ENCODE data around the gene XYLB.
"Not testable (repeated sequence)": the region's sequence is repeated elsewhere in the genome, so short reads cannot be mapped to it uniquely, and the experiment has no call there.

The XYLB gene

DNA sequence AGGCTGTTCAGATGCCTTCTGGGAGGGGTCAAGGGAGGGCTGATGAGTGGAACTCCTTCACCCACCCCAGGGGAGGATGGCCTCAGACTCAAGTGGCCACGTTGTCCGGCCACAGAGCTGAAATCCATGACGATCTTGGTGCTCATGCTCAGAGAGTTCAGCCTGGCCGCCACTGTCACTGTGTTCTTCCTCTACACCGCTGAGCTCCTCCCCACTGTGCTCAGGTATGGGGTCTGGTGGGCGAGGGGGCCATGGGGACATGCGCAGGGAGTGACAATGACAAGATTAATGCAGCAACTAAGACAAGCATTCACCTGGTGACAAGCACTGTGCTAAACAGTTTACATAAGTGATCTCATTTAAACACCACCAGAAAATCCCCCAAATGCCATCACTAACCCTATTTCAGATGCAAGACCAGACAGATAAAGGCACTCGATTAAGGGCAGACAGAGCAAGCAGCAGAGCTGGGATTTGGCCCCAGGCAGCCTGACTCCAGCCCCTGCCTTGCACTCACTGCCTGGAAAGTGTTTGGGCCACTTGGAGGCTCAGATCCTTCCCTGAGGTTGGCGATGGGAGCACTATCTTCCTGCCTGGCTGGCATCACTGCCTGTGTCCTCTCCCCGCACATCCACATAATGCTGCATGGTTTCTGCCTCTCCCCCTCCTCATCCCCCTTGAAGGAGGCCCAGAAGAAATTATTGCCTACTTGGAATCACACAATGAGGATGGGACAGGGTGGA is 30.9 kb upstream of the XYLB start:
- ATAC-seq (ENCODE audit: low read depth) (no peak; the same call in 2 of the 3 replicates), DNase-seq (ENCODE audit: low spot score) (no peak)
- Histone ChIP-seq H3K36me3 (ENCODE audit: low read depth) (no peaks in the 10 kb centered on the region), H3K9me3 (ENCODE audit: severe bottlenecking) (no peaks in the 10 kb centered on the region), H3K27me3 (ENCODE audit: insufficient read depth, poor library complexity, severe bottlenecking) (no peaks in the 10 kb centered on the region), H3K4me1 (ENCODE audit: insufficient read depth, poor library complexity, severe bottlenecking) (no peaks in the 10 kb centered on the region), H3K4me3 (ENCODE audit: severe bottlenecking) (no peak overlapping the region), H3K27ac (ENCODE audit: poor library complexity, severe bottlenecking) (no peak overlapping the region)
- TF ChIP-seq, protein P1, sequence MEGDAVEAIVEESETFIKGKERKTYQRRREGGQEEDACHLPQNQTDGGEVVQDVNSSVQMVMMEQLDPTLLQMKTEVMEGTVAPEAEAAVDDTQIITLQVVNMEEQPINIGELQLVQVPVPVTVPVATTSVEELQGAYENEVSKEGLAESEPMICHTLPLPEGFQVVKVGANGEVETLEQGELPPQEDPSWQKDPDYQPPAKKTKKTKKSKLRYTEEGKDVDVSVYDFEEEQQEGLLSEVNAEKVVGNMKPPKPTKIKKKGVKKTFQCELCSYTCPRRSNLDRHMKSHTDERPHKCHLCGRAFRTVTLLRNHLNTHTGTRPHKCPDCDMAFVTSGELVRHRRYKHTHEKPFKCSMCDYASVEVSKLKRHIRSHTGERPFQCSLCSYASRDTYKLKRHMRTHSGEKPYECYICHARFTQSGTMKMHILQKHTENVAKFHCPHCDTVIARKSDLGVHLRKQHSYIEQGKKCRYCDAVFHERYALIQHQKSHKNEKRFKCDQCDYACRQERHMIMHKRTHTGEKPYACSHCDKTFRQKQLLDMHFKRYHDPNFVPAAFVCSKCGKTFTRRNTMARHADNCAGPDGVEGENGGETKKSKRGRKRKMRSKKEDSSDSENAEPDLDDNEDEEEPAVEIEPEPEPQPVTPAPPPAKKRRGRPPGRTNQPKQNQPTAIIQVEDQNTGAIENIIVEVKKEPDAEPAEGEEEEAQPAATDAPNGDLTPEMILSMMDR (IDR thresholded peaks at IDR 0.05; ENCODE audit: poor library complexity, severe bottlenecking) = no peak

DNA sequence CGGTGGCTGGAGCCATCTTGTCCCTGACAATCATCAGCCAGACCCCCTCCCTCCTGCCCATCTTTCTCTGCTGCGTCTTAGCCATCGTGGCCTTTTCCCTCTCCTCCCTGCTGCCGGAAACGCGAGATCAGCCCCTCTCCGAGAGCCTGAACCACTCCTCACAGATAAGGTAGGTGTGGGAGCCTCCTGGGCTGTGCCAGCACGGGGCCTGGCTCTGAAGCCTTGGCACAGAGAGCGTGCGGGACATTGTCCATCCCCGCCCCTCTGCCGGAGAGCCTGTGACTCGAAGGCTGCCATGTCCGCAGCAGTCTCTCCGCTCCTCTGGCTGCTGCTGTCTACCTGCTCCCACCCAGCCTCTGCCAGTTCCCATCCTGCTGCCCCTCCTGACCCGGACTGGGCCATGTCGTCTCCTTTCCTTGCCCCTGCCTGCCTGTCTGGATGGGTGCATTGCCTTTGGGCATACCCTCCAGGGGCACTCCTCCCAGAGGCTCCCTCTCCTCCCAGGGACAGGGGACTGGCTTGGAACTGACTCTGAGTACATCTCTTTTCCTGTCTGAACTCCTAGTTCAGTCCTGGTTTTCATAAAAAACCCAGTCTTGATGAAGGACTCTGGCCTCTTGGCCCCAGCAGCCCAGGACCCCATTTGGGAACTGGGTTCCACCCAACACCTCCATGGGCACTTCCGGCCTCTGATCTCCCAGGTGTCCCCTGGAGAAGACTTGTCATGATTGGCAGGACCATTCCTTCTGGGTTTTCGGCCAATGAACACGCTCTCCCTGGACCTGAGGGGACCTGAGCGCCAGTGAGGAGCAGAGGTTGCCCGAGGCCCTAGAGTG is 30.0 kb upstream of the XYLB start:
- DNase-seq (ENCODE audit: low spot score) = no peak
- no peak overlapping the region for H3K4me3 ChIP-seq (ENCODE audit: severe bottlenecking)
- no peaks in the 10 kb centered on the region for H3K9me3 ChIP-seq (ENCODE audit: severe bottlenecking)
- no peaks in the 10 kb centered on the region for H3K27me3 ChIP-seq (ENCODE audit: insufficient read depth, poor library complexity, severe bottlenecking)
- H3K4me1 ChIP-seq (ENCODE audit: insufficient read depth, poor library complexity, severe bottlenecking) = no peaks in the 10 kb centered on the region
- H3K36me3 ChIP-seq (ENCODE audit: low read depth) = no peaks in the 10 kb centered on the region
- TF ChIP-seq, protein P1 (IDR thresholded peaks at IDR 0.05; ENCODE audit: poor library complexity, severe bottlenecking) = no peak
- ATAC-seq (ENCODE audit: low read depth) = no peak
- H3K27ac ChIP-seq (ENCODE audit: poor library complexity, severe bottlenecking) = no peak overlapping the region

DNA sequence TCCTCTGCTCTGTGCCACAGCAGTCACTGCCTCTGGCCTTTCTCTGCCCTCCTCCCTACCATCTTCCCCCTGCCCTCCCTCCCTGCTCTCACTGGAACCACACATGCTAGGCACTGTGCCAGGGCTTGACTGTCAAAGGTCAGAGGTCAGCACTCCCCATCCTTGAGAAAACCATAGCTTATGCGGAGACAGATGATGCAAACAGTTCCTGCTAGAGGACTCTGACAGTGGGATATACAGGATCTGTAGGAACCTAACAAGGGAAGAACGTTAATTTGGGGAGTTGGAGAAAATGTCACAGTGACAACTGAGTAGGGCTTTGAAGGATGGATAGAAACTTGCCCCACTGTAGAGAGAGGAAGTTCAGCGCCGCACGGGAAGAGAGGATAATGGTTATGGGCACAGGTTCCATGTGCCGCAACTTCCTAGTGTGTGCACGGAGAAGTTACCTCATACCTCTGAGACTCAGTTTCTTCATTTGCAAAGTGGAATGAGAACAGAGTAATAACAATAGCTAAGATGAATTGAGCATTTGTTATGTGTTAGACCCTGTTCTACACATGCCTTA is 29.3 kb upstream of the XYLB start:
- no peak for DNase-seq (ENCODE audit: low spot score)
- H3K27ac ChIP-seq (ENCODE audit: poor library complexity, severe bottlenecking) = no peak overlapping the region
- TF ChIP-seq, protein P1 (IDR thresholded peaks at IDR 0.05; ENCODE audit: poor library complexity, severe bottlenecking) = no peak

DNA sequence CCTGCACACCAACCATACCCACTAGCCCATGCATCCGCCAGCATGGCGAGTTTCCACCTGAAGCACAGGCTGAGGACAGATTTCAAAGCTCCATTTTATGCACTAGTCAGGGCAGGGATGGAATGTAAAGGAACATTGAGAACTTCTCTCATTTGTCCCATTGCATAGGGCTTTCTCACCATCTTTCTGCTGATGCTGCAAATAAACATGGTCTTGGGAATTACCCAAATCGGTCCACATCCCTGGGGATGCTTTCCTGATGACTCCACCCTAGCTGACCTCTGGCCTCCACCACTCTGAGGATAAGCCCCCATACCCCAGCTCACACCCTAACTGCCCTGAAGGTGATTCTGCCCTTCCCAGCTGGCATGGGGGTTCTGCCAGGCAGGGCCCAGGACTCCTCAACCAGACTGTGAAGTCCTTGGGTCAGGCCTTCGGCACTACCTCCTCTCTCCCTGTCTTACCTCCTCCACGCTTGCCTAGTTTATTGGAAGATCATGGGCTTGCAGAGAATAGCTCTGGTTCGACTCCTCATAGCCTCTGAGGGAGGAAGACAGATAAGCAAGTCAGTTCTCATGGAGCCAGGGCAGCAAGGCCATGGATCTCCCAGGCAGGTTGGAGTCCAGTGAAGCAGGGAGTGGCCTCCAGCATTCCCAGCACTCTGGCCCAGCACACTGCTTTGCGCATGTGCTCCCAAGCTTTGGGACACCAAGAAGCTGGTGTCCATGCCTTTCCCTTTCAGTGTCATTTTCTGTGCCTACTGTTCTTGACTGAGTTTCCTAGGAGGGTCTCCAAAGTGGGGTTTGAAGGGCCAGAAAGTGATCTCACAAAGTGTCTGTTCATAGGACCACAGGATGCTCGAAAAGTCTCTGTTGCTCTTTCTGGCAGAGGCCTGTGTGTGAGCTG is 27.6 kb upstream of the XYLB start:
- TF ChIP-seq, protein P1 (IDR thresholded peaks at IDR 0.05; ENCODE audit: poor library complexity, severe bottlenecking) = no peak
- Histone ChIP-seq H3K9me3 (ENCODE audit: severe bottlenecking) (no peaks in the 10 kb centered on the region), H3K4me3 (ENCODE audit: severe bottlenecking) (no peak overlapping the region), H3K27ac (ENCODE audit: poor library complexity, severe bottlenecking) (no peak overlapping the region), H3K27me3 (ENCODE audit: insufficient read depth, poor library complexity, severe bottlenecking) (no peaks in the 10 kb centered on the region), H3K4me1 (ENCODE audit: insufficient read depth, poor library complexity, severe bottlenecking) (no peaks in the 10 kb centered on the region), H3K36me3 (ENCODE audit: low read depth) (no peaks in the 10 kb centered on the region)
- no peak for DNase-seq (ENCODE audit: low spot score)
- ATAC-seq (ENCODE audit: low read depth) = no peak

More for the DNA sequence above, 29.3 kb upstream of the XYLB start:
- no peak overlapping the region for H3K4me3 ChIP-seq (ENCODE audit: severe bottlenecking)
- H3K9me3 ChIP-seq (ENCODE audit: severe bottlenecking) = no peaks in the 10 kb centered on the region
- H3K27me3 ChIP-seq (ENCODE audit: insufficient read depth, poor library complexity, severe bottlenecking) = no peaks in the 10 kb centered on the region
- no peaks in the 10 kb centered on the region for H3K4me1 ChIP-seq (ENCODE audit: insufficient read depth, poor library complexity, severe bottlenecking)
- ATAC-seq (ENCODE audit: low read depth) = no peak
- H3K36me3 ChIP-seq (ENCODE audit: low read depth) = no peaks in the 10 kb centered on the region

DNA sequence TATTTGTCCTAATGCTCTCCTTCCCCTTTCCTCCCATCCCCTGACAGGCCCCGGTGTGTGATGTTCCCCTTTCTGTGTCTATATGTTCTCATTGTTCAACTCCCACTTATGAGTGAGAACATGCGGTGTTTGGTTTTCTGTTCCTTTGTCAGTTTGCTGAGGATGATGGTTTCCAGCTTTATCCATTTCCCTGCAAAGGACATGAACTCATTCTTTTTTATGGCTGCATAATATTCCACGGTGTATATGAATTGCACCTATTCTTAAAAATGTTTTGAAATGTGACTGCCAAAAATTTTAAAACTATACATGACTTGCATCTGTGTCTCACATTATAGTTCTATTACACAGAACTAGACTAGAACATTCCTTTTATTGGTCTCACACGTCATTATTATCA is 25.9 kb upstream of the XYLB start:
- not testable (repeated sequence) for H3K27ac ChIP-seq (ENCODE audit: poor library complexity, severe bottlenecking); H3K36me3 ChIP-seq (ENCODE audit: low read depth); ATAC-seq (ENCODE audit: low read depth); DNase-seq (ENCODE audit: low spot score); H3K27me3 ChIP-seq (ENCODE audit: insufficient read depth, poor library complexity, severe bottlenecking); H3K9me3 ChIP-seq (ENCODE audit: severe bottlenecking); H3K4me1 ChIP-seq (ENCODE audit: insufficient read depth, poor library complexity, severe bottlenecking); H3K4me3 ChIP-seq (ENCODE audit: severe bottlenecking)
